Amniotic epithelial cell (primary cell): ENCODE measurements around the gene PCDH9.
A peak's percentile ranks its signal among the peaks of the same experiment; 100 is the strongest.

Experiments
- DNase-seq: peaks from one replicate; pipeline ENCODE4 v3.0.0-alpha.2; 2010; ENCODE audit warnings: low read depth

The PCDH9 gene

GRCh38 chr13:66840621-66841020, 389.5 kb downstream of the PCDH9 start:
- DNase-seq, result no peak

GRCh38 chr13:66837246-66837645, 392.9 kb downstream of the PCDH9 start:
- no peak for DNase-seq

- peak; percentile 40 for DNase-seq
These were observed 395.0 kb downstream of the PCDH9 start for GRCh38 chr13:66835040-66835628.

GRCh38 chr13:66830940-66831716, 399.0 kb downstream of the PCDH9 start:
- no peak for DNase-seq

- DNase-seq, result no peak
These were observed 400.3 kb downstream of the PCDH9 start for GRCh38 chr13:66829803-66830202.

GRCh38 chr13:66826398-66826797, 403.7 kb downstream of the PCDH9 start:
- DNase-seq, result no peak

GRCh38 chr13:66821551-66821950, 408.6 kb downstream of the PCDH9 start:
- DNase-seq, result no peak

- no peak for DNase-seq
These were observed 418.7 kb downstream of the PCDH9 start for GRCh38 chr13:66811455-66811854.

GRCh38 chr13:66809485-66809884, 420.7 kb downstream of the PCDH9 start:
- no peak for DNase-seq

GRCh38 chr13:66807251-66807650, 422.9 kb downstream of the PCDH9 start:
- DNase-seq, result no peak

- peak; percentile 91 for DNase-seq
These were observed 424.5 kb downstream of the PCDH9 start for GRCh38 chr13:66805657-66806056.

- DNase-seq, result peak; percentile 23
These were observed 426.2 kb downstream of the PCDH9 start for GRCh38 chr13:66803808-66804456.

- DNase-seq, result no peak
These were observed 426.9 kb downstream of the PCDH9 start for GRCh38 chr13:66803013-66803807.

- no peak for DNase-seq
These were observed 434.5 kb downstream of the PCDH9 start for GRCh38 chr13:66795636-66796035.

- no peak for DNase-seq
These were observed 435.6 kb downstream of the PCDH9 start for GRCh38 chr13:66794340-66795031.

- no peak for DNase-seq
These were observed 439.3 kb downstream of the PCDH9 start for GRCh38 chr13:66790861-66791260.

- DNase-seq, result no peak
These were observed 448.9 kb downstream of the PCDH9 start for GRCh38 chr13:66781241-66781640.

GRCh38 chr13:66780814-66781213, 449.3 kb downstream of the PCDH9 start:
- DNase-seq, result peak; percentile 15

GRCh38 chr13:66778461-66778860, 451.7 kb downstream of the PCDH9 start:
- peak; percentile 57 for DNase-seq

GRCh38 chr13:66775196-66775595, 454.9 kb downstream of the PCDH9 start:
- no peak for DNase-seq

GRCh38 chr13:66774046-66774445, 456.1 kb downstream of the PCDH9 start:
- DNase-seq, result no peak

- peak; percentile 2 for DNase-seq
These were observed 464.6 kb downstream of the PCDH9 start for GRCh38 chr13:66765559-66765958.
